Thyroid gland (tissue), 4 donors: ENCODE results near the gene ZFAND4.

Experiments
- CTCF ChIP-seq, 6 experiments: fragments of 200-600 bp in 3 of 6; fragments of 450-650 bp in 3 of 6; sonication (generic) in 3 of 6; IDR thresholded peaks; one replicate each; pipeline ENCODE4 v1.5.1; 2016 to 2019; ENCODE audit warnings: antibody characterized with exemption in 6 of 6, mild to moderate bottlenecking in 2 of 6, inconsistent platforms in 1 of 6, moderate library complexity in 1 of 6
- POLR2A ChIP-seq, 2 donors: fragments of 450-650 bp; IDR thresholded peaks; one replicate each; pipeline ENCODE4 v1.6.1; 2017; ENCODE audit warnings: antibody characterized with exemption in 2 of 2, mild to moderate bottlenecking in 2 of 2, moderate library complexity in 1 of 2

GRCh38 chr10:45591280-45591679 lies 81.3 kb downstream of the ZFAND4 start:
- TF ChIP-seq CTCF (IDR thresholded peaks at IDR 0.05) (no peak), POLR2A (IDR thresholded peaks at IDR 0.05) (no peak)
